Esophagus muscularis mucosa (tissue), 4 donors: Measurements from ENCODE around the gene ZNF446. TPM values are rescaled to one million over a fixed set of nuclear protein-coding genes. Genes with fewer than 3 reads are reported as not detected.

ENCODE experiments used
- DNase-seq: peaks from one replicate; pipeline ENCODE4 v3.0.0-alpha.2; 2017; ENCODE audit errors: extremely low spot score
- H3K27ac ChIP-seq, 4 donors: fragments of 200-600 bp; sonication (generic); replicated peaks in 1 of 4; 1 replicate in 3 of 4; 2 replicates in 1 of 4; pipeline ENCODE4 v1.5.1; 2016 to 2019; ENCODE audit warnings: mild to moderate bottlenecking in 1 of 4
- H3K27me3 ChIP-seq, 4 donors: fragments of 200-600 bp; sonication (generic); one replicate each; pipeline versions ENCODE4 v1.5.1 to v1.6.0; 2016 to 2019
- H3K36me3 ChIP-seq, 4 donors: fragments of 200-600 bp; sonication (generic); one replicate each; pipeline ENCODE4 v1.5.1; 2016 to 2019
- H3K4me1 ChIP-seq, 4 donors: fragments of 200-600 bp; sonication (generic); one replicate each; pipeline ENCODE4 v1.5.1; 2016 to 2019
- H3K4me3 ChIP-seq, 4 donors: fragments of 200-600 bp; sonication (generic); 1 replicate in 2 of 4; 2 replicates in 2 of 4; pipeline ENCODE4 v1.5.1; 2016 to 2019; ENCODE audit warnings: mild to moderate bottlenecking in 4 of 4, moderate library complexity in 1 of 4
- H3K9me3 ChIP-seq, 4 donors: fragments of 200-600 bp; sonication (generic); 1 replicate in 3 of 4; 2 replicates in 1 of 4; pipeline ENCODE4 v1.5.1; 2016 to 2019
- EP300 ChIP-seq: sonication (generic); formaldehyde crosslinking; IDR thresholded peaks from one replicate; pipeline ENCODE4 v1.6.1; 2017; ENCODE audit warnings: antibody characterized with exemption
- POLR2A ChIP-seq: fragments of 450-650 bp; IDR thresholded peaks from one replicate; pipeline ENCODE4 v1.6.1; 2017; ENCODE audit warnings: antibody characterized with exemption, moderate library complexity, mild to moderate bottlenecking, low read depth
- POLR2AphosphoS5 ChIP-seq, 2 donors: sonication (generic); formaldehyde crosslinking; IDR thresholded peaks; one replicate each; pipeline ENCODE4 v1.6.1; 2017; ENCODE audit warnings: antibody characterized with exemption in 2 of 2
- WGBS: methylation state at CpG from one replicate; pipeline ENCODE4 v1.1.5; 2018; 5-methylcytosine and 5-hydroxymethylcytosine counted together
- intact Hi-C: fragments of 100-400 bp; cut with DNase I; formaldehyde crosslinking; loops from one replicate; pipeline ENCODE4 v1.15.1; 2023
- total RNA-seq, 4 donors: library from RNA; depleted of rRNA; stranded (reverse); fragments of >200 nt; gene quantifications; one replicate each; pipeline versions ENCODE4 v1.1.0 to v1.2.1, GENCODE V29; 2016
- TF ChIP-seq, protein P1 (sequence below), 3 experiments: fragments of 200-600 bp in 2 of 3; fragments of 450-650 bp in 1 of 3; sonication (generic) in 2 of 3; IDR thresholded peaks; one replicate each; pipeline ENCODE4 v1.5.1; 2017 to 2019; ENCODE audit warnings: antibody characterized with exemption in 3 of 3, mild to moderate bottlenecking in 2 of 3, moderate library complexity in 1 of 3

Gene ZNF446
- total RNA-seq, 4 donors from 2014 or later = 13.7 to 20.4 (median 17.0) TPM

DNA sequence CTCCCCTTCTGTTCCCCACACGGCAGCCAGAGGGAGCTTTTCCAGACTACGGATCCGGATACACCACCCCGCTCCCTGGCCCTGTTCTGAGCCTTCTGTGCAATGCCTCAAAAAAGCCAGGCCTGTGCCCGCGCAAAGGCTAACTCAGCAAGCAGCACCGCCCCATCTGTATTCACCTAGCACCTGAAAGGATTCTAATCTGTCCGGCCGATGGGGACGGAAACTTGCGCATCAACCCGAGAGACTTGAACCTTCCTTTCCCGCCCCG, 42.9 kb downstream of the ZNF446 start:
- DNase-seq = no peak
- H3K27me3 ChIP-seq = no peaks in the 10 kb centered on the region
- intact Hi-C loops = no loop called here
- peak overlapping the region; percentile 91 to 99 (median 95) for H3K27ac ChIP-seq
- peak overlapping the region; percentile 76 to 96 (median 82) for H3K4me3 ChIP-seq
- H3K9me3 ChIP-seq = no peaks in the 10 kb centered on the region
- peaks cover 46 to 62% (median 59%) of the 10 kb centered on the region in 4 donors for H3K4me1 ChIP-seq
- TF ChIP-seq POLR2AphosphoS5 (IDR thresholded peaks at IDR 0.05) = no peak
- TF ChIP-seq EP300 = no peak
- TF ChIP-seq, protein P1, sequence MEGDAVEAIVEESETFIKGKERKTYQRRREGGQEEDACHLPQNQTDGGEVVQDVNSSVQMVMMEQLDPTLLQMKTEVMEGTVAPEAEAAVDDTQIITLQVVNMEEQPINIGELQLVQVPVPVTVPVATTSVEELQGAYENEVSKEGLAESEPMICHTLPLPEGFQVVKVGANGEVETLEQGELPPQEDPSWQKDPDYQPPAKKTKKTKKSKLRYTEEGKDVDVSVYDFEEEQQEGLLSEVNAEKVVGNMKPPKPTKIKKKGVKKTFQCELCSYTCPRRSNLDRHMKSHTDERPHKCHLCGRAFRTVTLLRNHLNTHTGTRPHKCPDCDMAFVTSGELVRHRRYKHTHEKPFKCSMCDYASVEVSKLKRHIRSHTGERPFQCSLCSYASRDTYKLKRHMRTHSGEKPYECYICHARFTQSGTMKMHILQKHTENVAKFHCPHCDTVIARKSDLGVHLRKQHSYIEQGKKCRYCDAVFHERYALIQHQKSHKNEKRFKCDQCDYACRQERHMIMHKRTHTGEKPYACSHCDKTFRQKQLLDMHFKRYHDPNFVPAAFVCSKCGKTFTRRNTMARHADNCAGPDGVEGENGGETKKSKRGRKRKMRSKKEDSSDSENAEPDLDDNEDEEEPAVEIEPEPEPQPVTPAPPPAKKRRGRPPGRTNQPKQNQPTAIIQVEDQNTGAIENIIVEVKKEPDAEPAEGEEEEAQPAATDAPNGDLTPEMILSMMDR (IDR thresholded peaks at IDR 0.05) = no peak
- TF ChIP-seq POLR2A = no peak
- WGBS = 0% methylated on average over 14 of the region's 14 CpGs
- peaks cover 15 to 28% (median 25%) of the 10 kb centered on the region in 4 donors for H3K36me3 ChIP-seq

DNA sequence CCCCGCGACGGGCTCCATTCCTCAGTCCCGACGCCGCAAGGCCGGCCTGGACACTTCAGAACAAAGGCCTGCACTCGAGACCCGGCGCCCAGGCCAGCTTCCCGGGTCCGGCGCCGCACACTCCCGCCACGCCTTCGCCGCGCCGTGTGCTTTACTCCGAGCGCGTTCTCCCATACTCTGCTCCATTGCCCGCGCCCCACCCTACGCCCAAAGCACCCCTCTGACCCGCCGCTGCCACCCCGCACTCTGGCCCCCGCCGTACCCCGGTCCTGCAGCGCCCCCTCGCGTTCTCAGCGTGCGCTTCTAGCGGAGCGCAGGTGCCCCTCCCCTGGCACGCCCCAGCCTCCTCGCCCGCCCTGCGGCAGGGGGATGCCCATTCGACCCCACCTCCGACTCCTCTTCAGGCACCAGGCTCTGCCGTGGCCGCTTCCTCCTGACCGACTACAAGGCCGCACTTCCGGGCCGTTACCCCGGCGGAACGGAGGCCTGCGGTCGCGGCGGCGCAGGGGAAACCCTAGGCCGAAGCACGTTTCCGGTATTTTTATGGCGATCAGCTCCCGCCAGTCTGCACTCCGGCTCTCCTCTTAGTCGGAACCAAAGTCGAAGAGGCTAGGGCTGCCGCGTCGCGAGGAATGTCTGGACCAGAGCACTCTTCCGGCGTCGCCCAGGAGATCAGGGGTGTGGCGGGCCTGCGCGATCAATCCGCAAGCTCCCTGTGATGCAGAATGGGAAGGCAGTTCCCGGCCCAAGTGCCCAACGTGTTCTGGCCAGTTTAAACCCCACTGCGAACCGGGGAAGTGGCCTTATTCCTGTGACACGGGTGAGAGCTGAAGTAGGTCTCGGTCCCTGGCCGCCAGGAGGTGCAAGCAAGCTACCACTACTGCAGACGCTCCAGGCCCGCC, 43.5 kb downstream of the ZNF446 start, which contains the start of gene ZBTB45:
ZBTB45 (minus strand) TSS at position 456 of the 902 bp plus-strand sequence. CDS start 2,137 bp downstream, outside the sequence.
- Histone ChIP-seq H3K4me1 (peaks cover 42 to 56% (median 53%) of the 10 kb centered on the region in 4 donors), H3K9me3 (no peaks in the 10 kb centered on the region), H3K27ac (peak within 1 kb of the TSS; percentile 91 to 99 (median 95)), H3K27me3 (no peaks in the 10 kb centered on the region), H3K36me3 (peaks cover 15 to 28% (median 25%) of the 10 kb centered on the region in 4 donors), H3K4me3 (peak within 1 kb of the TSS; percentile 76 to 96 (median 82))
- WGBS = 1% methylated on average over 32 of the region's 87 CpGs
- peak; percentile 98 for DNase-seq
- intact Hi-C loops = no loop called here
- peak; percentile 19 for TF ChIP-seq POLR2A
- TF ChIP-seq, protein P1 (IDR thresholded peaks at IDR 0.05) = peak; percentile 67 to 76 (median 69)
- no peak for TF ChIP-seq EP300
- peak; percentile 86 to 93 for TF ChIP-seq POLR2AphosphoS5 (IDR thresholded peaks at IDR 0.05)

DNA sequence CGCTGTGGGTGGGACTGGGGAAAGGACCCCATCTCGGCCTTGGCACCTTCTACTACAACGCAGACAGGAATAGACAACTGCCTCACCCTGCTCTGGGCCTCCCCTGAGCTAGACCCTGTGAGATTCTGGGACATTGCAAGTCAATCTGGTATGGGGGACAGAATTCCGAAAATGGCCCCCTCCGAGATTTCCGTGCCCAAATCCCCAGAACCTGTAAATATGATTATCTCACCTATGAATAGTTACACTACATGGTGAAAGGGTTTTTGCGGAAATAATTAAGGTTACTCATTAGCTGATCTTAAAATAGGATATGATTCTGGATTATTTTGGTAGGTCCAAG, 44.1 kb downstream of the ZNF446 start:
- Histone ChIP-seq H3K36me3 (peaks cover 15 to 25% (median 23%) of the 10 kb centered on the region in 4 donors), H3K27me3 (no peaks in the 10 kb centered on the region), H3K9me3 (no peaks in the 10 kb centered on the region), H3K4me3 (peak overlapping the region; percentile 76 to 96 (median 82)), H3K4me1 (peaks cover 36 to 50% (median 49%) of the 10 kb centered on the region in 4 donors), H3K27ac (peak overlapping the region; percentile 91 to 99 (median 95))
- 9% methylated on average over 7 of the region's 7 CpGs for WGBS
- DNase-seq = no peak
- intact Hi-C loops = no loop called here
- TF ChIP-seq POLR2A (no peak), EP300 (no peak), POLR2AphosphoS5 (IDR thresholded peaks at IDR 0.05) (no peak)
- TF ChIP-seq, protein P1 (IDR thresholded peaks at IDR 0.05) = no peak

GRCh38 chr19:58521651-58522050, 45.5 kb downstream of the ZNF446 start:
- no peaks in the 10 kb centered on the region for H3K9me3 ChIP-seq
- TF ChIP-seq POLR2AphosphoS5 (IDR thresholded peaks at IDR 0.05) (no peak), EP300 (no peak), POLR2A (no peak)
- TF ChIP-seq, protein P1 (IDR thresholded peaks at IDR 0.05) = no peak
- H3K4me3 ChIP-seq = no peak overlapping the region
- H3K27ac ChIP-seq = no peak overlapping the region
- intact Hi-C loops = no loop called here
- peaks cover 25 to 36% (median 35%) of the 10 kb centered on the region in 4 donors for H3K4me1 ChIP-seq
- DNase-seq = no peak
- 78% methylated on average over 4 of the region's 4 CpGs for WGBS
- no peaks in the 10 kb centered on the region for H3K27me3 ChIP-seq
- H3K36me3 ChIP-seq = peaks cover 7 to 11% (median 9%) of the 10 kb centered on the region in 4 donors
